NCI-H2196 treated with DMSO at 0.1 percent for 48 hours (cell line): ENCODE data around the gene PTBP1.

Experiments
- DNase-seq: peaks from one replicate; lab custom pipeline; 2025; ENCODE audit not compliant: unreplicated experiment; lab: John Stamatoyannopoulos, UW

Gene PTBP1

DNA sequence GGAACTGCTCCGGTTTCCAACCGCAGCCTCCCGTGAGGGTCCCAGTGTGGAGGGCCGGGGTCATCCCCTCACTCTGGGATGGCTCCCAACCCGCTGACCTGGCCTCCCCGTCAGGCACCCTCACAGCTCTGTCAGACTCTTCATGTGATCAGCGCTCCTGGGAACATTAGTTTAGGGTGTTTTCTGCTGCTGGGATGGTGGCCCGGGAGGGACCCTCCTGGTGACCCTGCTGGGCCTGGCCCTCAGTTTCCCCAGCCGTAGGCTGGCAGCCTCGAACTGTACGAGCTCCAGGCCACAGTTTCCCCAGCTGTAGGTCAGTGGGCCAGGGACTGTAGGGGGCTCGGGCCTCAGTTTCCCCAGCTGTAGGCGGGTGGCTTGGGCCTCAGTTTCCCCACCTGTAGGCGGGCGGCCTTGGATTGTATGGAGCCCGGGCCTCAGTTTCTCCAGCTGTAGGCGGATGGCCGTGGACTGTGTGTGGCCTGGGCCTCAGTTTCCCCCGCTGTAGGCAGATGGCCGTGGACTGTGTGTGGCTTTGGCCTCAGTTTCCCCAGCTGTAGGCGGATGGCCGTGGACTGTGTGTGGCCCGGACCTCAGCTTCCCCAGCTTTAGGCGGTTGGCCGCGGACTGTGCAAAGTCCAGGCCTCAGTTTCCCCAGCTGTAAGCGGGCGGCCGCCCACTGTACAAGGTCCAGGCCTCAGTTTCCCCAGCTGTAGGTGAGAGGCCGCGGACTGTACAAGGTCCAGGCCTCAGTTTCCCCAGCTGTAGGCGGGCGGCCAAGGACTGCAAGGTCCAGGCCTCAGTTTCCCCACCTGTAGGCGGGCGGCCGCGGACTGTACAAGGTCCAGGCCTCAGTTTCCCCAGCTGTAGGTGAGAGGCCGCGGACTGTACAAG lies 1.3 kb upstream of the PTBP1 start:
- no peak for DNase-seq

DNA sequence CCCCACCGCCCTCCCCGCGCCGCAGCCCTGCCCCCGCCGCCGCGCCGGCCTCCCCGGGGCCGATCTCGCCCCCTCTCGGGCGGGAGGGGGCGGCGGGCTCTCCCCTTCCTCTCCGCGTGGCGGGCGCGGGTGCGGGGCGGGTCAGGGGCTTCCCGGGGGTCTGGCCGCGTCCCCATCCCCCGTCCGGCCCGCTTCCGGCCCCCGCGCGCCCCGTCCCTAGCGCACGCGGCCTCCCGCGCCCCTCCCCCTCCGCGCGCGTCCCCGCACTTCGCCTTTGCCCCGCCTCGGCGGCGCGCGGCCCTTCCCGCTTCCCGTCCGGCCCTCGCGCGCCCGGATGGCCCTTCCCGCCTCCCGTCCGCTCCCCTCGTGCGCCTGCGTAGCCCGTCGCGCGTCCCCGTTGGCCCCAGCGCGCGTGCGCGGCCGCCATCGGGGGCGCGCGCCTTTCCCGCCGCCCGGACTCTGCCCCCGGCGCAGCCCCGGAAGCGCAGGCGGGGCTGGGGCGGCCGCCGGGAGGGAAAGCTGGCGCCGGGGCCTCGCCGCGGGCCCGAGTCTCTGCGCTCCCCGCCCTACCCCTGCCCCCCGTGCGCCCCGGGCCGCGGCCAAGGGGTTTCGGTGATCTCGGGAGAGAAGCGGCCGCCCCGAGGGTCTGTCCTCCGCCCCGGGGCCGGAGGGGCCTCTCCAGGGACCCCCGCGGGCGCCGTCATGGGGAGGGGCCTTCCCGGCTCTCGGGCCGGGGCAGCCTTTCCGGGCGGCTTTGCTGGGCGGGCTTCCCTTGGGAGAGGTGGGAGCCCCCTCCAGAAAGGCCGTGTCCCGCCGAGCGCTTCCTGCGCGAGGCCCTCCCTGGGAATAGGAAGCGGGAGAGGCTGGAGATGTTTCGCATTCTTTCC lies 519 bp downstream of the PTBP1 start:
- peak; percentile 87 for DNase-seq

DNA sequence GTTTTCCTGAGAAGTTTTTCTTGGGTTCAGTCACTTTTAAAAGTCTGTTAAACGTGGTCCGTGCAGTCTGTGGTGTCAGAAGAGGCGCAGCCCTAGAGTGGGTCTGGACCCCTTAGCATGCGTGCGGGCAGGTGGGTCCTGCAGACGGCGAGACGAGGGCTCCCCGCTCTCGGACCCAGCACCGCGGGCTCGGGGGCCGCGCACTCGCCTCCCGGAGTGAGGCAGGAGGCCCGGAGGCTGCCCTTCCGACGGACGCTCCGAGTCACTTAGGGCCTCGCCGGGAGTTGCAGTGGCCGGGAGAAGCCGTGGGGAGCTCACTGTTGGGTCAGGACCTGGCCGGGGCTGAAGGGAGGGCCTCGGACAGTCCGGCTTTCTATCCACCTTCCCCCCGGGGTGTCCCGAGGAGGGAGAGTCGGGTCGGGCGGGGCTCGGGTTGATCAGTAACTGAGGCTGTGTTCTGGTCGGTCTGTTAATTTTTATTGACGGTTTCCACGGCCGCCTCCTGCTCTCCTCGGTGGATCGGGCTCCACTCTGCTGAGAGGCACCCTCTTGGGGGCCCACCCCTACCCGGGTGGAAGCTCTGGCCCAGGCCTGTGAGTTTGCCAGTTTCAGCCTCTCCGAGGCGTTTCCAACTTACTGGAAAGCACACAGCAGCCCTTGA lies 1.3 kb downstream of the PTBP1 start:
- DNase-seq, result no peak

DNA sequence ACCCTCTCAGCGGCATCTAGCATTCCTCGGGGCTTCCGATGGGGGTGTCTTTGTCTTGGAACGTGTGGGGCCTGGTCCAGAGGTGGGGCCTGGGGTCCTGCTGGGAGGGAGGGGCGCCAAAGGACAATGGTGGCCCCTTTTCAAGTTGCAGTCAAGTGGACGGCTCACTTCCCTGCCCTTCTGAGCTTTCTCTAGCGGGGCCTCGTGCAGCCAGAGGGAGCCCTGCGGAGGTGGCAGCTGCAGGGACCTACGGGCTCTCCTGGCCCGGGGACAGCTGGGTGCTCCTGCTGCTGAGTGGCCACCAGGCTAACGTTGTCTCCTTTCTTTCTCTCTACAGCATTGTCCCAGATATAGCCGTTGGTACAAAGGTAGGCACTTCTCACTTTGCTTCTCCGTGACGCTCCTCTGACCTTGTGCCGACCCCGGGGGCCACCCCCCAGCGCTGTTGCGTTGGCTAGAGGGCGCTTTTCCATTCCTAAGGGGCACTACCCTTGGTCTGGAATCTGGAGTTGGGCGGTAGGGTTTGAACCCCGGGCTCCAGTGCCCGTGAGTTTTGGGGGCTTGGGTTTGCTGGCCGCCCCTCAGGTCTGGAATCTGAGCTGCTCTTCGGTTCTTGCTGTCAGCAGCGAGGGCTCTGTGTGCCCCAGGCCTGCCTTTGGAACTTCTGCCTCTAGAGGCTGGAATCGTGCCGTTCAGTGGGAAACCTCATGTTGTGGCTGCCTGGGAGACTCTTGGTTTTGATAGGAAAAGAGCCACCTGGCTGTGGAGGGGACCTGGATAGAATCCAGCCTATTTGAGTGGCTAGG lies 2.0 kb downstream of the PTBP1 start:
- DNase-seq, result no peak

DNA sequence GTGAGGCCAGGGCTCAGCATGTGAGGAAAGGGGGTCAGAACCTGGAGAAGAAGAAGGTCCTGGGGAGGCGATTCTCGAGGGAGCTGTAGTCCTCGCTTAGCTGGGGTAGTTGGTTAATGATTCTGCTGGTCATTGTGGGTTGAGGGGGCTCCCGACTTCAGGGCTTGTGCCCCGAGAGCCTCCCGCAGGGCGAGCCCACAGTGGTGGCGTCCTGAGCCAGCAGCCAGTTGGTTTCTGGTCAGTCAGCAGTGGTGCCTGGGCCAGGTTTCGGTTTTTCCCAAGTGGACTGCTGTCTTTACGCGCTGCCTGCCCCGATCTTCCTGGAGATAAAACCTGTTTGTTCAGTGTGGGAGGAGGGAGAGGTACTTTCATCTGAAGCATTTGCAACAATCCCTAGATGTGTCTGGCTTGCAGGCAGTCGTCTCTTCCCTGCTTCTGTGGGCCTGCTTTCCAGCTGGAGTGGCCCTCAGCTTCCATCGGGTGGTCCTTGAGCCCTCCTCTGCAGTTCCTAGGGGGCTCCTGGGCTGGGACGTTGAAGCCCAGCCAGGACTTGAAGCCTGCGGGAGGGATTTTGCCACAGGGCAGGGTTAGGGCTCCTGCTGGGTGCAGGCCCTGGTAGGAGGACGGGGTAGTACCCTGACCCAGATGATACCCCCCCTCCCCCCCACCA lies 3.2 kb downstream of the PTBP1 start:
- no peak for DNase-seq

DNA sequence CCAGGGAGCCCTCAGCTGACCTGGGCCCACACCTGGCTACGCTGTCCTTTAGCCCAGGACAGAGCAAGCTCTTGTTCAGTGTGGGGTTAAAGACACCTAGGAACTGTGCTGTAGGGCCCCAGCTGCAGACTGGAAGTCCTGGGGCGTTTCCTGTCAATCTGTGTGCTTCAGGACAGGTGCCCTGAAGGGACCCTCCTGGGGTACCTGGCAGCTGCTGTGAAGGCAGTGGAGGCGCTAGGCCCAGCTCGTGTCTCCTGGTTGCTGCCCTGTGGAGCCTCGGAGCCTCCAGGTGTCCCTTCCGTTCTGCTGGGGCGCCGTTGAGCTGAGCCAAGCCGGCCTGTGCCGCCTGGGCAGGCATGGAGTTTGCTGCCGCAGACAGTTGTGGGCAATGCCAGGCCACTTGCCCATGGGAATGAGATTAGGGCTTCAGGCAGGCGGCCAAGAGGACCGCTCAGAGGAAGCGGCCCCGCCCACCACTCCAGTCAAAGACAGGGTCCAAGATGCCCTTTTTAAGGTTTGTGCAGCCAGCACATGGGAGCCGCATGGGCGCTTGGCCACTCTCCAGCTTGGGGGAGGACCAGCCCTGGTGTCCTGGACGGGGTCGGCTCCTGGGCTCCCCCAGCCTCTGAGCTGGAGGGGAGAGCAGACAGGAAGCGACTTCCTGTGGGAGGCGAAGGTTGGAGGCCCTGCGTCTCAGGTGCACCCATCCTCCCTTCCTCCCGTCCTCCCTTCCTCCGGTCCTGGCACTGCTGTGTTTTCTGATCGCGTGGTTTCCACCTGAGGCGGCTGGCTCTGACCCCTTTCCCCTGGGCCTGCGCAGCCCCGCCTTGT lies 4.0 kb downstream of the PTBP1 start:
- DNase-seq, result peak; percentile 68

DNA sequence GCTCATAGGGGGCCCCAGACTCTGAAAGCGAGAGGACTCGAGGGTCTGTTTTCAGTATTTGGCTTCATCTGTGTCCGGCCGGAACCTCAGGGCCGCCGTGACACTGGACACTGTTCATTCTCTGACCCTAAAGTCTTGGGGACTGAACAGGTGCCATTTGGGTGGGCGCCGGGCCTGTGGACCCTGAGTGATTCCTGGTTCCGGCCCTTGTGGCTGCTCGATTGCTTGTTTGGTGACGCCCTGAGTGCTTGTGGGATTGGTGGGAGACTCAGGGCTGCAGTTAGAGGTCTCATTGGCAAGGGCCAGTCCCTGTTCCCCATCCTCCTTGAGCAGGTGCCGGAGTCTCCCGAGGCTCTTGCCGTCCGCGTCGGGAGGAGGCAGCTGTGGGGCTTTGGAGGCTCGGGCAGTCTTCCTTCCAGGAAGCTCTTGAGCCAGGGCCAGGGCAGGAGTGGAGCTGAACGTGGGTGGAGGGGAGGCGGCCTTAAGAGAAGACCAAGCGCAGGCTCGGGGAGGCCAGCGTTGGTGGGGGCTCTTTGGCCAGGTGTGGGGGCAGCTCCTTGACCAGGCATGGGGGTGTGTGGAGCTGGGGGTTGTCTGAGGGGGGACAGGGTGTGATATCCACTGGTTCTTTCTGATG lies 4.7 kb downstream of the PTBP1 start:
- DNase-seq, result no peak

DNA sequence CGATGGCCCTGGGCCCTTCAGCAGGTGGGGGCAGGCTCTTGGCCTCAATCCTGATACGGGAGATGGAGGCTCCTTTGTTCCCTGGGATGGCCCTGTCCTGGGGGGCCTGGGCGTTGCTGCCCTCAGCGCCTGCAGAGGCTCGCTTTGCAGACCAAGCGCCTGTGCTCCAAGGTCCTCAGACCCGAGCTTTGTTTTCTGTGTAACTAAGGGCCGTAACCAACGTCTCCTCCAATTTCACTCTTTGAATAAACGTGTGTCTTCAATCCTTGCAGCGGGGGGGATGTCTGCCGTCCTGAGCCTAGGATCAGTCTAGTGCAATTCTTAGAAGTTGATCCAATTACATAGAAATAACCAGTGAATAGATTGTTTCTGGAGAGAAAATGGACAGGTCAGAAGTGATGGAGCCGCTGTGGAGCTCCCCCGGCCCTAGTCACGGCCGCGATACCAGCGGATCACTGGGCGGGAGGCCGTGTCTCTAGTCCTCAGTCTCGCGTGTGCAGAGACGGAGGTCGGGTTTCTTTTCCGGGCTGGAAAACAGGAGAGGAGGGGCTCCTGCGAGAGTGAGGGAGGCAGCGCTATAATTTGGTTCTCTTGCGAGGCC lies 5.3 kb downstream of the PTBP1 start:
- DNase-seq, result peak; percentile 56

DNA sequence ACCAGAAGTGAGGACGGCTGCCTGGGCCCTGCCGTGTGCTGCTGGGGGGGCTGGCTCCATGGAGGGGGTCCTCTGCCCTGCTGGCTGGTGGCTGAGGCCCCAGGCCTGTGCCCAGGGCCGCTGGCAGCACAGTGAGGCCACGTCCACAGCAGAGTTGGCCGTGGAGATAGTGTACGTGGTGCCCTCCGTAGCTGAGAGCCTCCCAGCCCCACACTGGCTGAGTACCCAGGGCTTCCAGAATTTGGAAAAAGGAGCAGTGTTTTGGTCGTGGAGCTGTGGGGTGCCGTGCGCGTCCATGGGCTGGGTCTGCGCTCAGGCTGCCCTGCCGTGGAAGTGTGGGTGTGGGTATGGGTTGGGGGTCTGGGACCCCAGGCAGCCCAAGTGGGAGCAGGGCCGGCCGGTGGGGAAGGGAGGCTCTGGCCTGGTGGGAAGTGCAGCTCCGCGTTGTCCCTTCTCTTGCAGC lies 5.9 kb downstream of the PTBP1 start:
- DNase-seq, result no peak

DNA sequence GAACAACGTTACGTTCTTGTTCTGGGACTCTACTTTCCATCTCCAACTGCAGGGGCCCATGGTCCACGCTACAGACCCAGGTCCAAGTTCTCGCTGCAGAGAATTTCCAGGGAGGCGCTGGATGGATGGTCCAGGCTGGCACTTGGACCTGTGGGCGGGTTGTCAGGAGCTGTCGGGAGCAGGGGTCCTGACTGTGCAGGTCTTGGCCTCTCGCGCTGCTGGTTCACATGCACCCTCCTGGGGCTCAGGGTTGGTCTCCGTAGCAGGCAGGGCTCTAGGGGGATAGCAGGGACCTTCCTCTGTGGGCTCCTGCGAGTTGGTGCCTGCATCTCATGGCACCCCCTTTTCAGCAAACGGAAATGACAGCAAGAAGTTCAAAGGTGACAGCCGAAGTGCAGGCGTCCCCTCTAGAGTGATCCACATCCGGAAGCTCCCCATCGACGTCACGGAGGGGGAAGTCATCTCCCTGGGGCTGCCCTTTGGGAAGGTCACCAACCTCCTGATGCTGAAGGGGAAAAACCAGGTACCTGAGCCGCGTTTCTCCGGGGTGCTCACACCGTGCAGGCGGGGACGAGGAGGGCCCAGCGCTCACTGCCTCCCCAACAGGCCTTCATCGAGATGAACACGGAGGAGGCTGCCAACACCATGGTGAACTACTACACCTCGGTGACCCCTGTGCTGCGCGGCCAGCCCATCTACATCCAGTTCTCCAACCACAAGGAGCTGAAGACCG lies 6.6 kb downstream of the PTBP1 start:
- DNase-seq, result no peak

DNA sequence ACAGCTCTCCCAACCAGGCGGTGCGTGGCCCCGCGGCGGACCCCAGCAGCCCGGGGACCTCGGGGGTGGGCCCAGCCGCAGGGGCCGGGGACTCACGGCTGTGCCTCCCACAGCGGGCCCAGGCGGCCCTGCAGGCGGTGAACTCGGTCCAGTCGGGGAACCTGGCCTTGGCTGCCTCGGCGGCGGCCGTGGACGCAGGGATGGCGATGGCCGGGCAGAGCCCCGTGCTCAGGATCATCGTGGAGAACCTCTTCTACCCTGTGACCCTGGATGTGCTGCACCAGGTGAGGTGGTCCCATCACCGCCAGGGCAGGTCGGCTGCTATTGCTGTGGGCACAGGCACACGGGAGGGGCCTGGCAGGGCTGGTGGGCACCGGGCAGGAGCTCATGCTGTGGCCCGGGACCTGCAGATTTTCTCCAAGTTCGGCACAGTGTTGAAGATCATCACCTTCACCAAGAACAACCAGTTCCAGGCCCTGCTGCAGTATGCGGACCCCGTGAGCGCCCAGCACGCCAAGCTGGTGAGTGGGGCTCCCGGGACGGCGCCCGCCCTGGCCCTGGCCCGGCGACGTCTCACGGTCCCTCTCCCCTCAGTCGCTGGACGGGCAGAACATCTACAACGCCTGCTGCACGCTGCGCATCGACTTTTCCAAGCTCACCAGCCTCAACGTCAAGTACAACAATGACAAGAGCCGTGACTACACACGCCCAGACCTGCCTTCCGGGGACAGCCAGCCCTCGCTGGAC lies 7.3 kb downstream of the PTBP1 start:
- DNase-seq, result no peak

DNA sequence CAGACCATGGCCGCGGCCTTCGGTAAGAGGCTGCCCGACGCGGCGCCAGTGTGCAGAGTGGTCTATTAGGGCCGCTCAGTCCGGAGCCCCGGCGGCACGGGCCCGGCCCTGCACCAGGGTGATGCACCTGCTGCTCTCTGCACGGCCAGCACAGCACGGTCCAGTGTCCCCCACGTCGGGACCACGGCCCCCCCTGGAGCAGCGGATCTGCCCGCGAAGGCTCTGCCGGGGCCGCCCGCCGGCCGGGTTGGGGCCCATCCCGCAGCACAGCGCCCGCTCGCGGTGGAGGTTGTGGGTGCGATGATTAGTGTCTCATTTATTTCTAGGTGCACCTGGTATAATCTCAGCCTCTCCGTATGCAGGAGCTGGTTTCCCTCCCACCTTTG lies 7.9 kb downstream of the PTBP1 start:
- DNase-seq, result no peak

DNA sequence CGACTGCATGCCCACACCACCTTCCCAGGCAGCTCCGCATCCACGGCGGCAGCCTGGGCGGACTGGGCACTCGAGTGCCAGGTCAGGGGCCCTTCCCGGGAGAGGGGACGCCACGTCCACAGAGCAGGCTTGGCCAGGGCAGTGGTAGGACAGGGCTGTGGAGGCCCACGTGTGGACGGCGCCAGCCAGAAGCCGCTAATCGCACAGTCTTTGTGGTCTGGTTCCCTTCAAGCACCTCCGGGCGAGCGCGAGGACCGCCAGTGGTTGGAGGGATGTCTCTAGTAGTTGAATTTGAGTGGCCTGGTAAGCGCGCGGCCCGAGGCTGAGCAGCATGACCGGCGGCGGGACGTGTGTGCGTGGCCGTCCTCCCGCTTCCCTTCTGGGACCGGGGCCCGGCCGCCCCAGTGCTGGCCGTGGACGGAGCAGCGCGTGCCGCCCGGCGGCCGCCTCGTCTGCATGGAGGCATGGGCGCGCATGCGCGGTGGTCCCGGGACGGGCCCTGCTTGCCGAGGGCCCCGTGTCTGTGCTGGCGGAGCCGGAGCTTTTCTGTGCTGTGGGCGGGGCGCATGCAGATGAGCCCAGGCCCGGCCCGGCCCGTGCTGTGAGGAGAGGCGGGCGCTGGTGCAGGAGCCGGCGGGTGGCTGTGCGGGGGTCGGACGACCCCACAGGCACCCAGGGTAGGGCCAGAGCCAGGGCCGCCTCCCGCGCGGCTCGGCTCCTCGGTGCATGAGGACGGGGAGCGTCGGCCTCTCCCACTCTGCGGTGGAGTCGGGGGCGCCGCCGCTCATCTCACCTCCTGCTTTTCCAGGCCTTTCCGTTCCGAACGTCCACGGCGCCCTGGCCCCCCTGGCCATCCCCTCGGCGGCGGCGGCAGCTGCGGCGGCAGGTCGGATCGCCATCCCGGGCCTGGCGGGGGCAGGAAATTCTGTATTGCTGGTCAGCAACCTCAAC lies 8.6 kb downstream of the PTBP1 start:
- DNase-seq, result no peak

DNA sequence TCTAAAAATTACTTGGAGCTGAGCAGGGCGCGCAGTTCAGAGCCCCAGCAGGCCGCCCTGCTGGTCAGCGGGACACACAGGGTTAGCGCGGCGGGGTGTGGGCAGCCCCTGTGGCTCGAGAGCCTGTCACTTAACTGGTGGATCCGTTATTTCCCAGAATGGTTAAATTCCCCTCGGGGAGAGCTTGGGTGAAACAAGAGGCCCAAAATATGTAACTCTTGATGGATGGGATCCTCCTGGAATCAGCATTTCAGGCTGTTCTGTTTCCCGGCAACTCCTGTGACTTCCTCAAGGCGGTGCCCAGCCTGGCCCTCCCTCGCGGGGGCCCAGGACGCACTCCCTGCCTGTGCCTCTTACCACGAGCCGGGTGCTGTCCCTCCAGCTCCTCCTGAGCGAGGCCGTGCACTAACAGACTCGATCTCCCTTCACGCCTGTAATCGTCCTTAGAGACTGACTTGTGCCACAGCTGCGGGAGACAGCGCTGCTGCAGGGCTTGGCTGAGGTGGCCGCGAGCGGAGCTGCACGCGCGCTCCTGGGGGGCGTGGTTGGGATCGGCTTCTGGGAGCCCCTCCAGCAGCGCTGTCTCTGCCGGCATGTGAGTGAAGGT lies 9.7 kb downstream of the PTBP1 start:
- no peak for DNase-seq

DNA sequence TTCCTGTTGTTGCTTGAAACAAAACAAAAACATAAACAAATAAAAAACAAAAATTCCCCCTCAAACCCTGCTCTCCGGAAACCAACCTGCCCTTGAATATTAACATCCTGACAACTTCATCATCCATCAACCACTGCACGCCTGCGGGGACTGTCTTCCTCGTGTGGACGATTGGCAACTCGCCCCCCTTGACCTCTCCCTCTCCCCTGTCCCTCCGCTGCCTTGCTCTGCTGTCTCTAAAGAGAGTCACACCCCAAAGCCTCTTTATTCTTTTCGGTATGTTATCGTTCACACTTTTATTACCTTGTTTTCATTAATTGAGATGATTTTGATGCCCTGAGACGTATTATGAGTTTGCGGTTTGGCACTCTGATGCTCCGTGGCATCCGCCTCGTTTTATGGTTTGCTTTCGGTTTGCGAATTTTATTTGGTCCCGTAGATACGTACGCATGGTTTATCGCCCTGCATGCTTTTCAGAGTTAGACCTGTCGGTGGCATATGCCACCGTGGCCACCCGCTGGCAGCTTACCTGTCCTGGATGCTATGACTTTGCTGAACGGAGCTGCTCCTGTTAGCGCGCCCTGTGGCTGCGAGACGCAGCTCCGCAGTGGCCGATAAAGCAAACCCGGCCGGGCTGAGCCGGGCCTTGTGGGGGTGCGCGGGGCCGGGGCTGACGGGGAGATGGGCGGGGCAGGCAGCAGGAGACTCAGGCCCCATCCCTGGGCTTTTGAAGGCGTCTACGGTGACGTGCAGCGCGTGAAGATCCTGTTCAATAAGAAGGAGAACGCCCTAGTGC lies 10.6 kb downstream of the PTBP1 start:
- DNase-seq, result no peak
